HT1080 (cell line): Measurements from ENCODE around the gene NMS. TPM values are rescaled to one million over a fixed set of nuclear protein-coding genes. Genes with fewer than 3 reads are reported as not detected.

Experiments
- DNase-seq: peaks from one replicate; pipeline ENCODE4 v3.0.0-alpha.2; 2015; ENCODE audit warnings: low read depth
- total RNA-seq: library from RNA; depleted of rRNA; stranded (reverse); fragments of >200 nt; shearing (Covaris generic); gene quantifications from 2 replicates; pipeline ENCODE4 v1.2.3, GENCODE V29; 2014; rRNA removed

NMS gene
- total RNA-seq, 1 experiment from 2014 or later, result not detected

DNA sequence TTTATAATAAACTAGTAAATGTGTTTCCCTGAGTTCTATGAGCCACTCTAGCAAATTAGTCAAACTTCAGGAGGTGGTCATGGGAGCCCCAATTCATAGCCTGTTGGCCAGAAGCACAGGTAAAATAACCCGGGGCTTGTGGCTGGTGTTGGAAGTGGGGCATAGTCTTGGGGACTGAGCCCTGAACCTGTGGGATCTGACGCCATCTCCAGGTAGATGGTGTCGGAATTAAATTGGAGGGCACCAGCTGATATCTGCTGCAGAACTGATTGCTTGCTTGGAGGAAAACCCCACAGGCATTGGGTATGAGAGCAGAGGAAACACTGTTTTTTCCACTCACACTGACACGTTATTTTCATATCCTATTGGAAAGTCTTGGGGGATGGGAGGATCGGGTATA is 14.1 kb downstream of the NMS start:
- DNase-seq, result no peak

DNA sequence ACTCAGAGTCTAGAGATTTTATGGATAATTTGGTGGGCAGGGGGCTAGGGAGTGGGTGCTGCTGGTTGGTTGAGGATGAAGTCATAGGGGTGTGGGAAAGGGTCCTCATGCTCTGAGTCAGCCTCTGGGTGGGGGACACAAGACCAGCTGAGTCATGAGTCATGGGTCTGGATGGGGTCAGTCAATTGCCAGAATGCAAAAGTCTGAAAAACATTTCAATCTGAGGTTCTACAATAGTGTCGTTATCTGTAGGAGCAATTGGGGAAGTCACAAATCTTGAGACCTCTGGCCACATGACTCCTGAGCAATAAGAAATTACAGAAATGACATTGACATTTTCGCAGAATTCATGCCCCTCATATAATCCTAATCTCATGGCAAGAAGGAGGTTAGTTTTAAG is 15.1 kb downstream of the NMS start:
- DNase-seq, result no peak

DNA sequence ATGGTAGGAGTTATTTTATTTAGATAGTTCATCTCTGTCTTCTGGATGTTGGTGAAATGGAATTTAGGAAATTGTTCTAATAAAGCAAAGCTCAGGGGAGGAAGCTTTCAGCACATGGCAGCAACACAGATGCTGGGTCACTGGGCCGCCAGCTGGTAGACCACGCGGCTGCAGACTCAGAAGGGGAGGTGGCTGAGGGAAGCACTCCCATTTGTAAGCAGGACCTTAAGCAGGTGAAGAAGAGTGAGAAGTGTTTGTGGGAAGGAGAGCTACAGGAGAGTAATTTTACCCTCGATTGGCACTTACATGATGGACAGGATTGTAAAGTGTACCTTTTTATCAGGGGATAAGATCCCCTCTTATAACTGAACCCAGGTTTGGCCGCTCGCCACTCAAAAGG is 24.4 kb downstream of the NMS start:
- DNase-seq, result no peak

DNA sequence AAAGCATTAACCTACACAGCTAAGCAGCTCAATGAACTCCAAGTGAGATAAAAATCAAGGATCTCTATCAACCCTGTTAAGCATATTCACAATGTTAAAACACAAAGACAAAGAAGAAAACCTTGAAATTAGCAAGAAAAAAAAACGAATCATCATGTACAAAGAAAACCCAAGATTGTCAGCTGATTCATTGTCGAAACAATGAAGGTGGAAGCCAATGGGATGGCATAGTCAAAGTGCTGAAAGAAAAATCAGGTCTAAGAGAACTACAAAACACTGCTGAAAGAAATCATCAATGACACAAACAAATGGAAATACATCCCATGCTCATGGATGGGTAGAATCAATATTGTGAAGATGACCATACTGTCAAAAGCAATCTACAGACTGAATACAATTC is 32.5 kb downstream of the NMS start:
- DNase-seq, result no peak

DNA sequence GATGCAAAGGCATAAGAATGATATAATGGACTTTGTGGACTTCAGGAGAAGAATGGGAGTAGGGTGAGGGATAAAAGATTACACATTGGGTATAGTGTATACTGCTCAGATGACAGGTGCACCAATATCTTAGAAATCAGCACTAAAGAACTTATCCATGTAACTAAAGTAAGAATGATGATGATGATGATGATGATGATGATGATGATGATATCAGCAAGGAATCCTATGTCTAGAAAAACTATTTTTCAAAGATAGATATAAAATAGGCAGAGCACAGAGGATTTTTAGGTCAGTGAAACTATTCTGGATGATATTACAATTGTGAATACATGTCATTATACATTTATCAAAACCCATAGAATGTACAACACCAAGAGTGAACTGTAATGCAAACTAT is 34.3 kb downstream of the NMS start:
- no peak for DNase-seq

DNA sequence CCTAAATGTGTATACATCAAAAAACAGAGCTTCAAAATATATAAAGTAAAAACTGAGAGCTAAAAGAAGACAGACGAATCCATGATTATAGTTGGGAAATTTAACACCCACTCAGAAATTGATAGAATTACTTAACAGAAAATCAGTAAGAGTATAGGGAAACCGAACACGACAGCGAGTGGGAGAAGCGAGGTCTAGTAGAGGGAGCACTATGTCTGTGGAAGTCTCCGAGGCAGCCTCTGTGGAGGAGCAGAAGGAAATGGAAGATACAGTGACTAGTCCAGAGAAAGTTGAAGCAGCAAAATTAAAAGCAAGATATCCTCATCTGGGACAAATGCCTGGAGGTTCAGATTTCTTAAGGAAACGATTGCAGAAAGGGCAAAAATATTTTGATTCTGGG is 38.8 kb downstream of the NMS start:
- DNase-seq, result no peak

DNA sequence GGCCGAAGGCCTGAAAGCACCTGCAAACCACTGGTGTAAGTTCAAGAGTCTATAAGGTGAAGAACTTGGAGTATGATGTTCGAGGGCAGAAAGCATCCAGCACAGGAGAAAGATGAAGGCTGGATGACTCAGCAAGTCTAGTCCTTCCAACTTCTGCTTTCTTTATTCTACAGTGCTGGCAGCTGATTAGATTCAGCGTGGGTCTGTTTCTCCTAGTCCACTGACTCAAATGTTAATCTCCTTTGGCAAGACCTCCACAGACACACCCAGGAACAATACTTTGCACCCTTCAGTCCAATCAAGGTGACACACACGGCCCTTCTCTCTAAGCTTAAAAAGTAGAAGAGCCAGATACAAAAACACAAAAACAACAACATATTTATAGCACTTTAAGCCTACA is 43.4 kb downstream of the NMS start:
- no peak for DNase-seq

DNA sequence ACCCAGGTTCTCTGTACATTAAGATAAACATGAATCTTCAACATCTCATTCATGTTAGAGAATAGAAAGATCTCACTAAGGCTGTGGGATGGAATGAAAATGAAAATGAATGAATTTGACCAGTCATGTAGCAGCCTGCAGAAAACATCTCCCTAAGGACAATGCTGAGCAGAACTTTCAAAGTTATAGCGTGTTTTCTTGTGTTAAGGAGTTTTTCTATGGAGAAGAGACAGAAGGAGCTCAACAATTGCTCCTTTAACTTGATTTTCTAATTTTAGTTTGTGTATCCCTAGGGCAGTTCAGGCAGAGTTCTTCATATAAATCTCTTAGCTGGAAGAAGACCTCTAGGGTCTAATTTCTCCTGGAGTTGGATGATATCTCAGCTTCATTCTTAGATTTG is 47.3 kb downstream of the NMS start:
- DNase-seq, result no peak

DNA sequence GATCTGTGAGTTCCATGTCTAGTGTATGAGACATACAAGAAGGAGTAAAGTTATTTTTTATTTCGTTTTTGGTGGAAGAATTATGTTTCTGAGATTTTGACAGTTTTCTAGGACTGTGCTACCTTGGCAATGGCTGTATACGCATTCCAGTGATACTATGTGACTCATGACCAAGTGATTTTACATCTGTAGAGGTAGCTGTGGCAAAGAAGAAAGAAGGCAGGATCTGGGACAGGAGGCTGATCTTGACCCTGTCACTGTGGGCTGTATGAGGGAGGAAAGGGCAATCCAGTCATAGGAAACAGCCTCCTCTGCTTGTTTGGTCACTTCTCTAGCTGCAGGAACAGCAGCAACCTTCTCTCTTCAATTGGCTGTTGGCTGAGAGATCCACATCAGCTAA is 48.5 kb downstream of the NMS start:
- peak; percentile 45 for DNase-seq

DNA sequence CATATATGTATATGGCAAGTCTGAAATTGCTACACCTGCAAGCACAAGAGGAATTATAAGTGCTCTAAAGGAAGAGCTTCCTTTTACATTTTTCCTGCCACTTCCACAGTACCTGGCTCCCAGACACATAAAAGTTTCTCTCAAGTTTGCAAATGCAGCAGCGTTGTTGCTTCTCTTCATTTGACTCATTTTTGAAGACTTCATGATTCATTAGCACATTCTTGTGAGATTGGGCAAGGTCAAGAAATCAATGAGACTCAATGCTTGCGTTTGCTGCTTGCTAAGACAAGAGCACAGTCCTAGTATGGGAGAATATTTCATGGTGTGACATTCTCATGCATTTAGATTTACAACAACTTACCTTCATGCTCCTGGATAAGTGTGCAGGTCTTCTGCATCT is 49.9 kb downstream of the NMS start:
- DNase-seq, result peak; percentile 38

DNA sequence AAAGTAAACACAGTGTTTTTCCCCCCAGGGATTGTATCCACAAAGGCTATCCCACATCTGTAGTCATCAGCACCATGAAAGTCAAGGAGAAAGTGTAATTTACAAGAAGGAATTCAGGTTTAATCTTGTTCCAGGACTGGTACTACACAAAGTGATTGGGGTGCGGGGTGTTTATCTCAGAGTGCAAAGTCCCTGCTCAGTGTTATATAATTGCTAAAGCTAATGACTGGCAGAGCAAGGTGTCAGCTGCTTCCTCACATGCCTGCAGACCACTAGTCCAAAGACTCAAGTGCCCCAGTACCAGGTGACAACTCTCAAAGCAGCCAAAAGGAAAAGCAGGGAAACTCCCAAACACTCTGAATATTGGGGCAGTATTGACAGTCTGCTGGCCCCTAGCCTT is 52.1 kb downstream of the NMS start:
- DNase-seq, result no peak

DNA sequence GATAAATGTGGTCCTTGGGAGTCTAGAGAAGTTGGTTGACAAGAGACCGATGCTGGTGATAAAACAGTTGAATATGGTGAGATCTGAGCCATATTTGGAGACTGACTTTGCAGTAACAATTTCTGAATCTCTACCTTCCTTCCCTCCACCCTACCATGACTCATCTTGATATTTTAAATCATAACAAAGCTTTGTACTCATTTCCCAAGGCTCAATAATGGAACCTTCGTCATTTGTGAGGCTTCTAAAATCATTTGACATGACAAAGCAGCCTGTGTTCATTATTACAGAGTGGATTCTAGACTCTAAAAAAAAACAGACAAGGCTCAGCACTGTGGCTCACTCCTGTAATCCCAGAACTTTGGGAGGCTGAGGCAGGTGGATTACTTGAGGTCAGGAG is 54.0 kb downstream of the NMS start:
- peak; percentile 67 for DNase-seq

DNA sequence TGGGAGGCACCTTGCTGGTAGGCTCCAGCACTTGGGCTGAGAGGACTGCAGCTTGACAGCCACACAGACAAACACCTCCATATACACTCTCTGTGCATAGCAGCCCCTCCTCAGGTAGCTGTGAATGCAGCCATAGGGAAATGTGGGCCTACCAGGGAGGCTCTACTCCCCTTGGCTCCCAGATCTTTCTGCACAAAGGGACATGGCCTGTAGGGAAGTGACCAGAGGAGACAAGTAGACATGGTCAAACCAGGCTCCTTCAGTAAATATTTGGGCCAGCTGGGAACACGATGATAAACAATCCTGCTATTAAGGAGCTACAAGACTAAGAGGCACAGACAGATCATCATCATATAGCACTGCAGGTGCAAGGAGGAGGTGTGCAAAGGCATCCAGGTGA is 56.6 kb downstream of the NMS start:
- DNase-seq, result no peak

DNA sequence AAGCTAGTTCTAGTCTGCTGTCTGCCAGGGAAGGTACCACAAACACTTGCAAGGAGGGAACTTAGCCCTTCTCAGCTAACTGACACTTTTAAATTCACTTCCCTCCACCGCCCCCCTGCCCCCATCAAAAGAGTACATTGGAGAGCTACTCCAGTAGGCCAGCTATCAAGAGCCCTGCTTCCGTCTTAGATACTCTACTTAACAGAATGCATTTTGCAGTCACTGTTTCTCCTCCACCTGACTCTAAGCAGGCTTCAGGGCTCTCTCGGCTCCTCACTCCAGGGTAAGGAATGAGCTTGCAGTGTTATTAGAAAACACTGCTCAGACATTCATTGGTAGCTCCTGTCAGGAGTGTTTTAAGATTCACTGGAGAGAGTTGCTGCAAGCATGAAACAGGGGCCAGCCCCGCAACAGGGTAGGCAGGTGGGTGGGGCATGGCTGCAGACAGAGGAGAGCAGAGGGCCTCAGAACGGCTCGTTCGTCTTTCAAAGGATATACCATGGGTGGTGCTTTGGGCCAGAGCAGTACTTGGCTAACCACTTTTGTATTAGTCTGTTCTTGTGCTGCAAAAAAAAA is 57.2 kb downstream of the NMS start:
- no peak for DNase-seq

DNA sequence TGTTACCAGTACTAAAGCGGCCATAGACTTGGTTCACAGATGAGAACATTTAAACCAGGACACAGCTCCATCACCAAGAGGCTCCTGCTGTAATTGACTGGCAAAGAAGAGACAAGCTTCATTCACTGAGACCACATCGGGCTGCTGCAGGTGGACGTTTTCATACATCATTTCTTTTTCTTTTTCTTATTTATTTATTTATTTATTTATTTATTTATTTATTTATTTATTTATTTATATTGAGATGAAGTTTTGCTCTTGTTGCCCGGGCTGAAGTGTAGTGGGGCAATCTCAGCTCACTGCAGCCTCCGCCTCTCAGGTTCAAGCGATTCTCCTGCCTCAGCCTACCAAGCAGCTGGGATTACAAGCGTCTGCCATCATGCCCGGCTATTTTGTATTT is 58.9 kb downstream of the NMS start:
- no peak for DNase-seq

DNA sequence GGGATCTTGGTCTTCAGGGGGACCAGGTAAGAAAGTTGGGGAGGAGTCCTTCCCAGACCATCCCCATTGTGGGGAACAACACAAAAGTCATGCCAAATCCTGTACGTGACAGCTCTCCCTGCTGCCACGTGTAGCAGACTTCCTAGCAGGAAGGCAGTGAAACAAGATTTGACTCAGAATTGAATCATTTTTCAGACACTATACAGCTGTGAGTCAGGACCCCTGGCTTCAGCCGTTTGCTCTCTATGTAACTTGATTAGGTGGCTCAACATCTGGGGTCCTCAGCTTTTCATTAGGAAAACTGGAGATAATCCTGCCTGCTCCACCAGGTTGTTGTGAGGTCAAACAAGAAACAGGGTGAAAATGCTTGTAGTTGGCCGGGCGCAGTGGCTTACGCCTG is 59.6 kb downstream of the NMS start:
- DNase-seq, result peak; percentile 51

Other genes starting within 250 kb of the NMS start
- 0.47 and 1.6 TPM in 2 replicates for gene LONRF2, start 148.0 kb upstream of the NMS start, total RNA-seq
- 18.0 and 18.7 TPM in 2 replicates for gene CHST10, start 52.8 kb upstream of the NMS start, total RNA-seq
- gene PDCL3, start 92.5 kb downstream of the NMS start, total RNA-seq, result 21.6 and 36.4 TPM in 2 replicates